NCI-H2227 treated with DMSO at 0.1 percent for 48 hours (cell line): ENCODE results near the gene MTHFD1L.

Source experiments
- DNase-seq: peaks from one replicate; lab custom pipeline; 2025; lab: John Stamatoyannopoulos, UW

The MTHFD1L gene

DNA sequence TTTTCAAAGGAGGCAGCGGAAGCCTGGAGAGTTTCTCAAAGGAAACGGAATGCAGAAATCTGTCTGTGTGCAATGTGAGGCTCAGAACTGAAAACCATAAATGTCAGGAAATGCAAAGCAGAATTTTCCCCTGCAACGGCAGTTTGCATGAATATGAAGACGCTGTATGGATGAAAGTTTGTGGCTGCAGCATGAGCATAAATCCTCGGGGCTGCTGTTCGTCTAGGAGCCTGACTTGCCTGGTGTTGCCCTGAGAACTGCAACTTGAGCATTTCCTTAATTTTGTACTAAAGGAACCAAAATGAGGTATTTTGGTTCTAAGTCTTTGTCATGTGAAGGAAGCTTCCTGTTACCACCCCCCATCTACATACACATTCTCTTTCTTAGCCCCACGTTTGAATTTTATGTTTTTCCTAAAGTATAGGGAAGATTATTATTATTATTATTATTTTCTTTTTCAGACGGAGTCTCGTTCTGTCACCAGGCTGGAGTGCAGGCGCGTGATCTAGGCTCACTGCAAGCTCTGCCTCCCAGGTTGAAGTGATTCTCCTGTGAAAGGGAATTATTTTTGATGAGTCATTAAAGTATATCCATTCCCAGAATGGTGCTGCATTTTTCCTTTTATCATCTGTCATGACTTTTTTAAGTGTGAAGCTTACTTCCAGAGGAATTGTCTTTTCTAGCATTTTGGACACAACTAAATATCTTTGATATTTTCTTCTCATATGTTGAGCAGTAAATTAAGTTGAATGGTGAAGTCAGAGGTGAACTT, 33.1 kb downstream of the MTHFD1L start:
- no peak for DNase-seq

DNA sequence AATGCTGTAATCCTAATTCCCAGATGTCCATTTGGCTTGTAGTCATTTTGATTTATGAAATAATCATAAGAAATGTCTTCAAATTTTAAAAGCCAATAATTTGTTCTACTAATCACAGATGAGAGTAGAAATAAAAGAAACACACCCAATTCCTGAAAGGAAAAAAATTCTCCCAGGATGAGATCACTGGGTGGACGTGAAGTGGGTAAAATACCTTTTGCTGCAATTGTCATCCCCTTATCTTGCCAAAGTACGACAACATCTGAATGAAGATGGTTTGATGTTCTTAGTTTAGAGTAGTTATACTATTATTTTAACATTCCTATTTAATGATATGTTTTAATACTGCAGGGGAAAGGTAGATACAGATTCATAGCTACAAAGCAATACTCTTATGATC, 33.7 kb downstream of the MTHFD1L start:
- no peak for DNase-seq

GRCh38 chr6:150900049-150900448, 34.5 kb downstream of the MTHFD1L start:
- DNase-seq = no peak

DNA sequence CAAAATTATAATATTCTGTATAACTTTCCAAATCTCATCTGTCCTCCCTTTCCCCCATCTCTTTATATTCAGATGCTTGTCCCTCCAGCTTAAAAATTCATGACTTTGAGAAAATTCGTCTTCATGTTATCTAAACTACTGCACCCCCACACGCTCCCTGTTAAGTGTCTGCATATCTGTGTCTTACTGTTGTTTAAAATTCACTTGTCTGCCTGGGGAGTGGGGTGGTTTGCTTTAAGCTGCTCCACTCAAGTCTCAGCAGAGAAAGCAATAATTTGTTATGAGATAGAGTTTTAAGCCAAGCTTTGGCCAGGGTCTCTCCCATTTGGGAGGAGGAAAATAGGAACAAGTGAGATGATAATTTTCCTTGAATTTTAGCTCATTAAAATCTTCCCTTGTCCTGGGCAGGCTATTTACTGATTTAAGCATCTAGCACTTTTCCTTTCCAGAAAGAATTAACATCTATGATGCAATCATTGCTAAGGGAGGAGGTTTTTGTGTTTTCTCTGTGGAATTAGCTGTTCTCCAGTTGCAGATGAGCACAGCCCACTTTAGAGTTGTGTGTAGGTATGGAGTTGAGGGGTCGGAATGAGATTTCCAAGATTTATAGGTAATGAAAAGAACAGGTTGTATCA, 36.8 kb downstream of the MTHFD1L start:
- DNase-seq = no peak

DNA sequence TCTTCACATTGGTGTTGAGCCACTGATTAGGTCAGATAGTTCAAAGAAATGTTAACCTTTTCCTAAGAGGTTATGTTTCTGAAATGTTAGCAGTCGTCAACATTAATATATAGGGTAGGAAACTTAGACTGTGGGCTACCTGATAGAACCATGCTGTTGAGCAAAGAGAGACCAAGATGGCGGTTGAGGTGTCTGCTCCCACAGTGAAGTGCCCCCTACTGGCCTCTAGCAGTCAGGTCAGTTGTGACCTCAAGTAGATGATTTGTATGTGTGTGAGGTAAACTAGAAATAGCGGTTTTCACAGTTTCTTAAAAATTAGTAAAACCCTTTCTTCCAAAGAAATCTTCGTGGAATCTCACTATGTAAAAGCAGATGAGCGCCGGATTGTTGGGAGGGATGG, 40.3 kb downstream of the MTHFD1L start:
- DNase-seq = no peak

DNA sequence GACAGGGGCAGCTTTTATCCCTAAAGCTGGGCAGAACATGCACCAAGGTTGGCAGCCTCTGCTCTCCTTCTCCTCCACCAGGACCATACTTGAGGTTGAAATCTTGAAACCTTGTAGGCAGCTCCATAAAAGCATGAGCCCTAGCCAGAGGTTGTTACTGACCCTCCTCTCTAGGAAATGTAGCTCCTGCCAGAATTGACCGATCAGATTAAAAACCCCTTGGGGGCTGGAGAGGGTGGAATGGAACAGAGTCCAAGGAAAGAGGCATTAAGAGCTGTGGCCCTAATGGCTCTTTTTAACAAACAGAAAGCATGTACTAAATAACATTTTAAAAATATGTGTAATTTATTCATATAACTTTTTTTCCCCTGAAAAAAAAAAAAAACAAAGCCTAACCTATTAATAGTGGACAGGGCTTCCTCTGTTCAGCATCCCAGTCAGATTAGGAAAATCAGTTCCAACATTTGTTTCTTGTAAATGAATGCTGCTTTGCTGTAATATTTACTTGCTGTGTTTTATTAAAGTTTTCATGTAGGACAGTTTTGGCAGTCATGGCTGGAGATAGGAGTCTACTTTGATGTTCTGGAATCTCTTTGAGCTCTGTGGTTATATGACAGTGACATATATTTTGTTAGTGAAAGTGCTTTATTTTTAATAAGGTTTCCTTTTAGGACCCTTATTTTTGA, 41.3 kb downstream of the MTHFD1L start:
- DNase-seq = no peak

GRCh38 chr6:150907383-150907782, 41.9 kb downstream of the MTHFD1L start:
- no peak for DNase-seq

- no peak for DNase-seq
Measured at GRCh38 chr6:150908901-150909300, 43.4 kb downstream of the MTHFD1L start.

DNA sequence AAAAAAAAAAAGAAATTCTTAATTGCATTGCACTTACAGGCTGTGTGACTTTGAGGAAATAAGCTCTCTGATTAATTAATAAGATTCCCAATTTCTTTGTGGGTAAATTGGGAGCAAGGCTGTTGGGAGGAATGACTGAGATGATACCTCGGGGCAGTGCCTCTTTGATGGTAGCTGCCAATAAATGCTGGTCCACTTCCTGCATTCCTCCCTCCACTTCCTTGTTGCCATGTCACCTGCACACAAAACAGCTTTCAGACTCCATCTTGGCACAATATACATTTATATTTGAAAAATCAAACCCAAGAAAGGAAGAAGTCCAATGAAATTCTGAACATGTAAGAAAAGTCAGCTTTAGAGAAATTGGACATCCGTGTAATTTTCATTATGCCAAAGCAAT, 45.1 kb downstream of the MTHFD1L start:
- DNase-seq = no peak

DNA sequence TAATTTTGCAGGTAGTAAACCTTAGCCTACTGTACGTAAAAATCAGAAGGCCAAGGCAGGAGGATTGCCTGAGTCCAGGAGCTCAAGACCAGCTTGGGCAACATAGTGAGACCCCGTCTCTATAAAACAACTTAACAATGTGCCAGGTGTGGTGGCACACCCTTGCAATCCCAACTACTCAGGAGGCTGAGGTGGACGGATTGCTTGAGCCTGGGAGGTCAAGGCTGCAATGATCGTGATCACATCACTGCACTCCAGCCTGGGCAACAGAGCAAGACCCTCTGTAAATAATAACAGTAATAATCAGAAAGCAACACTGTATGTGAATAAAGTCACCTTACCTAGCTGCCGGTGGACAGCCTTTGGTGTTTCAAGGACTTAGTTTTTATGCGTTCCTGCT, 48.9 kb downstream of the MTHFD1L start:
- no peak for DNase-seq

GRCh38 chr6:150915131-150915879, 49.8 kb downstream of the MTHFD1L start:
- no peak for DNase-seq

DNA sequence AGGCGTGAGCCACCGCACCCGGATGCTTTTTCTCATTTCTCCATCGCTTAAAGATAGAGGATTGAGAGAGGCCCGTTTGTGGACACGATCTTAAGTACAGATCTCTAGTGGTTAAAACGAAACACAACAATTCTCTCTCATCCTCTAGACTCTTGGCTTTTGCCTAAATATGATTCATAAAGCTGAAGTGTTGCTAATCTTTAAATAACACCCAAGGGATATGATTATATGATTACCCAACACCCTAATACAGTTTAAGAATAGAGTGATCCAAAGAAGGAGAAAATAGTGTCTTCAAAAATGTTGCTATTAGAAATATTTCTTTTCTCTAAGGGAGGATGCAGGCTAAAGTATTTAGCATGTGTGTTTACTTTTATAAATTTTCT, 50.4 kb downstream of the MTHFD1L start:
- DNase-seq = no peak

DNA sequence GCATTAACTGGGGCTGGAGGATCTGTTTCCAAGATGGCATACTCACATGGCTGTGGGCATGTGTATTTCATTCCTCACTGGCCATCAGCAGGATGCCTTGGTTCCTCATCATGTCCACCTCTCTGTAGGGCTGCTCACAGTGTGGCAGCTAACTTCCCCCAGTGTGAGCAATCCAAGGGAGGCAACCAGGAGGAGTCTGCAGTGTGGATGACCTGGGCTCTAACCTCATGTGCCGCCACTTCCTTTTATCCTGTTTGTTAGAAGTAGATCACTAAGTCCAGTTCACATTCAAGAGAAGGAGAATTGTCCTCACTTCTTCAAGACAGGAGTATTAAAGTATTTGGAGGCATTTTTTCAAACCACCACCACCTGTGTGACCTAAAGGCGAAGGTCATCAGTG, 54.4 kb downstream of the MTHFD1L start:
- DNase-seq = no peak

DNA sequence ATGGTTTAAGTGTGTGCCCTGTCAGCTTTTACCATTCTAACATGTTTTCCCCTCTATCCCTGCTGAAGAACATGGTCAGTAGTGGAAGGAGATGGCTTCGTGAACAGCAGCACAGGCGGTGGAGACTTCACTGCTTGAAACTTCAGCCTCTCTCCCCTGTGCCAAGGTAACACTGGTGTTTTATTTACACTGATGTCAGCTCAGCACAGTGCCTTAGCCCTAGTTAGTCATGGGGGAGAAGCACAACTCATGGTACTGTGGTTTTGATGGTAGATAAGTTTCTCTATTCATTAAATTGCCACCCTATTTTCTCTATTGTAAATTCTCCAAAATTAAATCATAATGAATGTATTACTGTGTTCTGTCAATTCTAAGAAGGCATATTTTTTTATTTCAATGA, 56.6 kb downstream of the MTHFD1L start:
- DNase-seq = no peak

DNA sequence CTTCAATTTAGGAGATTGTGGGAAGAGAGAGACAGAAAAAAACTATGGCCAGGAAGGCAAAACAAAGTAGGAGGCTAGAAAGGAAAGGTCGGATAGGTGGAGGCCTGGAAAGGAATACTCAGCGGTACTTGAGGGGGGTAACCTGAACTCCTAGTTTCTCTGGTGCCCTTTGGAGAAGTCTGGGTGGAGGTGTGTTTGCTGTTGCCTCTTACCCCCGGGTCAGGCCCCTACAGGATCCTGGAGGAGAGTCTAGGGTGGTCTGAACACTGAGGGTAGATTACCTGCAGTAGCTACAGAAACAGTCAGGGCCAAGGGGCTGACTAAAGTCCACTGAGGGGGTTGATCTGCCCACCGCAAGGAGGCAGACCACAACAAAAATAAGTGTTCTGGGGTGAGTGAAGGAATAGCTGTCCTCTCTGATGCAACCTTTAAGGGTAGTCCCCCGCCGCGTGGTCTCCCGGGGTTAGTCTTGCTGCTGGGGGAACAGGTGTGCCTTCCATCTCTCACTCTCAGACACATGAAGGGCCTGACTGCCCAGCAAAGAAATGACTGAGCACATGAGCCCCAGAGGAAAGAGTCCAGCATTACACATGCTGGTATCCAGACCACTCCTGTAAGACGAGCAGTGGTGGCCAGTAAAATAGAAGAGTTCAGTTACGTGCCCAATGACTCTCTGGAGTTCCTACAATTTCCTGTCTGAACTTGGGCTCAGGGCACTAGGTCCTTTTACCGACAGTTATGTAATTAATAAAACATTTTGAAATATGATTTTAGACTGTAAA, 59.5 kb downstream of the MTHFD1L start:
- no peak for DNase-seq

- DNase-seq = no peak
Measured at GRCh38 chr6:150925590-150925928, 60.1 kb downstream of the MTHFD1L start.

DNA sequence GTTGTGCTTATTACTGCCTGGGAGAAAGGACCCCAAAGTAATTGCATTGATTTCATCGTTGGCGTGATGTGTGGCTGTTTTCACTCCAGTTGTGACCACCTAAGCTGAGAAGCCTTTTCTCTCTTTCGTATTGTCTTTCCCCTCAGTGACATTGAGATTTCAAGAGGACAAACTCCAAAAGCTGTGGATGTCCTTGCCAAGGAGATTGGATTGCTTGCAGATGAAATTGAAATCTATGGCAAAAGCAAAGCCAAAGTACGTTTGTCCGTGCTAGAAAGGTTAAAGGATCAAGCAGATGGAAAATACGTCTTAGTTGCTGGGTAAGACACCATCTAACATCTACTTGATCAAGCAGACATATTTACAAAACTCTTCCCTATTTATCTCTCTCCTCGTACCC, 60.5 kb downstream of the MTHFD1L start:
- DNase-seq = no peak

DNA sequence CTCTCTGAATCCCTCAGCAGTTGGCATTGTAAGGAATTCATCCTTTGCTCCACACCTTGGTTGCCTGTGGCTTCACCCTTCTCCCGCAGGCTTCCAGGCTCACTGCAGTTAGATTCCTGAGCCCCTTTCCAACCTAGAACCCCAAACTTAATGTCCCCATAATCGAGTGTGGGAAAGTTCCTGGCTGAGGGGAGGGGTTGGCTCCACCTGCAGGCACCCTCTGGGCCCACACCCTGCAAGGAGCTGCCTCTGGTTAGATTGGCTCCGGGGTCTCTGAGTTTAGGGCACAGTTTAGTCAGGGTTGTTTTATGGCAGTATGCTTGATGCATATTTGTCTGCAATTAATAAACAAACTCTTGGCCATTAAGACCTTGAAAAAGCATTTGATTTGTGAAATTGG, 63.4 kb downstream of the MTHFD1L start:
- DNase-seq = no peak

GRCh38 chr6:150929416-150929815, 63.9 kb downstream of the MTHFD1L start:
- DNase-seq = no peak

GRCh38 chr6:150930841-150931240, 65.3 kb downstream of the MTHFD1L start:
- DNase-seq = no peak

GRCh38 chr6:150931405-150931804, 65.9 kb downstream of the MTHFD1L start:
- DNase-seq = no peak

GRCh38 chr6:150932996-150933395, 67.5 kb downstream of the MTHFD1L start:
- DNase-seq = no peak
